ENCODE results near the gene POR.
"Not testable (repeated sequence)": the region's sequence is repeated elsewhere in the genome, so short reads cannot be mapped to it uniquely, and the experiment has no call there.

The POR gene

DNA sequence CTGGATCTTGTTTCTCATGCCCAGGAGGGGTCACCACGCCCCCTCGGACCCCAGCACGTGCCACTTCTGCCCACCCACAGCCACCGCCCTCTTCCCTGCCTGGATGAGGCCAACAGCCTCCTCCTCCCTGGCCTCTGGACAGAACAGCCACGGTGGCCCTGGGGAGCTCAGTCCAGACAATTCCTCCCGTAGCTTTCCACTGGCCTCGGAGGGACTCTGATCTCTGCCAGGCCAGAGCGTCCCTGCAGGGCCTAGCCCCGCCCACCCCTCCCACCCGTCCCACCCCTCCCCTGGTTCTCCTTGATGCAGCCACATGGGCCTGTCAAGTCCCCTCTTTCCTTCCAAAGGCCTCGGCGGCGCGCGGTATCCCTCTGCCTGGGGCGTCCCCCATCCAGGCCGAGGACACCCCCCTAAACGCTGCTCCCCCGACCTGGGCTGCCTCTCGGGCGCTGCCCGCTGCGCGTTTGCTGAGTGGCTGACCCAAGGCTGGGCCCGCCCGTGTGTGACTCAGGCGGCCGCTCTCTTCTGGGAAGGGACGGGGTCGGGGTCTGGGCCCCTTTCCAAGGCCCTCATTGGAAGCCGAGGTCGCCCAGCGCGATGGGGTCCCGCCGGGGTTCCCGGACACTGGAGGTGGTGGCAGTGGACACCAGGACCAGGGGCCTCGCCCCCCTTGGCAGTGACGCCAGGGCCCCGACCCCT, 78.9 kb downstream of the POR start:
- no peak for DNase-seq

DNA sequence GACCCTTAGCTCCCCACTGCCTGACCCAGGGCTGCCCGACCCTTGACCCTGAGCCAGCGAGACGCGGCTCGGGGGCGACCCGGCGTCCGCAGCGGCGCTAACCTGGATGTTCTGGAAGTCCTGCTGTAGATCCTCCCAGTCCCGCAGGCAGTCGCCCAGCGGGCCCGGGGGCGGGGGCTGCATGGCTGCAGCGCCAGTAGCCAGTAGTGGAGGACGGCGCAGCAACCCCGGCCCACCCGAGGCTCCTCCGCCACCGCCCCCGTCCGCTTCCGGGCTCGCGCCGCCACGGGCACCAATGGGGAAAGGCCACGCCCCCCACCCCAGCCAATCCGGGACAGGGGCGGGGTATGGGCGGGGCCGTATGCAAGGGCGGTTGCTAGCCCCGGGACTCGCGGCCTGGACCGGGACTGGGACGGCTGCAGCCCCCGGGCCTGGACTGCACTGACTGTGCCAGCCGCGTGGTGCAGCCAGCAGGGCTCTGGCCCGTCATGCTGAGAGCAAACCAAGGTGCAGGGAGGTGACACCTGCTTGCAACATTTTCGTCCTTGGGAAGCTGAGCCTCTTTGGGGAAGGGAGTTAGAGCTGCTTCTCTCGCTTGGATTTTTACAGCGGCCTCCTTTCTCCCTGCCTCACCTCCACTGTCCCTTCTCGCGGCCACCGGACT, 79.6 kb downstream of the POR start, which contains the start of gene TMEM120A:
Gene TMEM120A (minus strand): TSS at position 208 of the 664 bp plus-strand sequence. CDS start 25 bp downstream, at position 183.
- peak; percentile 92 for DNase-seq

DNA sequence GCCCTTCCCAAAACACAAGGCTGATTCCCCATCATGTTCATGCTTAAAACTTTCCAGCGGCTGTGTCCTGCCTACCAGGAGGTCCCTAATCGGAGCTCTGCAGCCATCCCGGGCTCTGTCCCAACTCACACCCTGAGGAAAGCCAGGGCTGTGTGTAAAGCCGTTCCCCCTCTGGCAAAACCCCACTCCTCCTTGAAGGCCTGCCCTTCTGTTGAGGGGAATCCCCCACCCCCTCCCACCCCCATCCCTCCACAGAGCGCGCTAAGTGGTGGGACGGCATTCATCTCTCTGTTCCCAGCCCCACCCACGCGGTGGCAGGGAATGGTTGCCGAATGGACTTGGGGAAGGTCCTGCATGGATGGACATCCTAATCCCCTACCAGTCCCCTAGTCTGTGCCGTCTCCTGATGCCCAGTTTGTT, 80.1 kb downstream of the POR start:
- DNase-seq, result no peak

GRCh38 chr7:75995996-75996395, 81.0 kb downstream of the POR start:
- DNase-seq, result no peak

DNA sequence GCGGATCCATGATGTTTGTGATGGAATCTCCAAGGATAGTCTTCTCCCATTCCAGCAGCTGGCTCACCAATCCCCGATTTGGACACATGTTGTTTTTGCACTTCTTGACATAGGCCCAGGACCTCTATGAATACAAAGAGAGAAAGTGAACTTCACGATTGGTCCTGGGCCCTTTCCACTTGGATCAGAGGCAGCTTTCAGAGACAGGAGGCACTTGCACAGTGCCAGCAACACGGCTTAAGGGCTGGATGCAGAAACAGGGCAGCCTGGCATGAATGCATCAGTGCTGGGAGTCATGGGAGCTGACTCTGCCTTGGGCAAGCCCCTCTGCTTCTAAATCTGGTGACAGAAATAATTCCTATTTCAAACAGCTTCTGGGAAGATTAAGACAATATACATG, 81.5 kb downstream of the POR start:
- no peak for DNase-seq

DNA sequence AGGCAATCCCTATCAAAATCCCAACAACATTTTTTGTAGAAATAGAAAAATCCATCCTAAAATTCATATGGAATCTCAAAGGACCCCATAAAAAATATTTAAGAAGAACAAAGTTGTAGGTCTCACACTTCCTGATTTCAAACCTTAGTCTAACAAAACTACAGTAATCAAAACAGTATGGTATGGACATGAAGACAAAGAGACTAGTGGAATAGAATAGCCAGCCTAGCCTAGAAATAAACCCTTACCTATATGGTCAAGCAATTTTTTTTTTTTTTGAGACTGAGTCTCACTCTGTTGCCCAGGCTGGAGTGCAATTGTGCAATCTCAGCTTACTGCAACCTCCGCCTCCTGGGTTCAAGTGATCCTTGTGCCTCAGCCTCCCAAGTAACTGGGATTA, 83.1 kb downstream of the POR start:
- DNase-seq, result no peak

GRCh38 chr7:76000566-76000965, 85.6 kb downstream of the POR start:
- no peak for DNase-seq

GRCh38 chr7:76002139-76002538, 87.2 kb downstream of the POR start:
- DNase-seq, result no peak

- no peak for DNase-seq
Measured at GRCh38 chr7:76002822-76003221, 87.9 kb downstream of the POR start.

GRCh38 chr7:76003351-76003750, 88.4 kb downstream of the POR start:
- DNase-seq, result no peak

- DNase-seq, result not testable (repeated sequence)
Measured at GRCh38 chr7:76005004-76005403, 90.0 kb downstream of the POR start.

GRCh38 chr7:76008156-76008687, 93.3 kb downstream of the POR start:
- no peak for DNase-seq

- DNase-seq, result no peak
Measured at GRCh38 chr7:76009672-76010600, 95.0 kb downstream of the POR start.

DNA sequence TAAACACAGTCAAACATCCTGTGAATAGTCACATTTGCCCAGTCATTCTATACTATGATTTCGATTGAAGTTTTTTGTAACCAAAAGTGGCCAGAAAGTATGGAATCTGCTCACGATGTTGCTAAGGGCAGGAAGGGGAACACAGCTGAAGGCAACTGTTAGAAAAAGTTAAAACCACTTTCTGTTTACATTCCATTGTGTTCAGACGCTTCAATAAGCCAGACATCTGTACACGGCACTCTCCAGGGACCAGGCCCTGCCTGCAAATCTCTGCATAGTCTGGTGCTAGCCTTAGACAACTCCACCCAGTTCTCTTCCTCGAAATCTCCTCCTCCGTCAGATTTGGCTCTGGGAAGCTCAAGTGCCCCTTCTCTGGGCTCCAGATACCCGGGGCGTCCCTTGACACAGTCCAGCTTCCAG, 96.5 kb downstream of the POR start:
- no peak for DNase-seq

- DNase-seq, result no peak
Measured at GRCh38 chr7:76016191-76016947, 101.4 kb downstream of the POR start.

DNA sequence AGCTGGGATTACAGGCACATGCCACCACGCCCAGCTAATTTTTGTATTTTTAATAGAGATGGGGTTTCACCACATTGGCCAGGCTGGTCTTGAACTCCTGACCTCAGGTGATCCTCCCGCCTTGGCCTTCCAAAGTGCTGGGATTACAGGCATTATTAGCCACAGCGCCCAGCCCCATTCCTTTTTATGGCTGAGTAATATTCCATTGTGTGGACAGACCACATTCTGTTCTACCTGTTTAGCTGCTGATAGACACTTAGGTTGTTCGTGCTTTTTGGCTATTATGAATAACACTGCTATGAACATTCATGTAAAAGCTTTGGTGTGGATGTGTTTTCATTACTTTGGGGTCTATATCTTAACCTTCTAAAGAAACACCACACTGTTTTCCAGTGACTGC, 103.6 kb downstream of the POR start:
- not testable (repeated sequence) for DNase-seq

DNA sequence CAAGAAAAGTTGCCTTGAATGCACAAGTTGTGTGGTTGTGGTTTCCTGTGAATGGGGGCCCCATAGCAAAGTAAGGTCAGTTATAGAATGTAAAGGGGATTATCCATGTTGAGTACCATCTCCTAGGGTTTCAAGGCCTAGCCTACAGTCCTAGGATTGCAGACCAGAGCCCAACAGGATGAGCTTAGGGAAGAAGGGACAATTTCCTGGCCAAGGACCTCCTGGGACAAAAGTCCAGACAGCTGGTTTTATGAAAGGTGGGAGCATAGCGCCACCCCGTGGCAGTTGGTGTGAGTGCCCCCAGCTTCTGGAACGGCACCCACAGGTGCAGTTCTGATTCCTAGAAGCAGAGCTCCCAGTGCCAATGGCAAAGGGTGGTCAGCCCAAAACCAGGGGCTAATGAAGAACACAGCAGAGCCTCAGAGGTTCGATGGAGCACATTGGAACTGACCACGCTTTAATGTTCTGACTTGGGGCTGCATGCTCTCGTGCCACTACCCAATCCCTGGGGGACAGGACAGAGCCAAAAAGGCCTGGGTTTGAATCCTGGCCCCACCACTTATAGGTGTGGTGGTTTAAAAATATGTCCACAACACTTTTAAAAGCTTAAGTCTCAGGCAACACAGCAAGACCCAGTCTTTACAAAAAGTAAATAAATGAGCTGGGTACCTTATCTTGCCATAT, 105.2 kb downstream of the POR start:
- DNase-seq, result peak; percentile 63

DNA sequence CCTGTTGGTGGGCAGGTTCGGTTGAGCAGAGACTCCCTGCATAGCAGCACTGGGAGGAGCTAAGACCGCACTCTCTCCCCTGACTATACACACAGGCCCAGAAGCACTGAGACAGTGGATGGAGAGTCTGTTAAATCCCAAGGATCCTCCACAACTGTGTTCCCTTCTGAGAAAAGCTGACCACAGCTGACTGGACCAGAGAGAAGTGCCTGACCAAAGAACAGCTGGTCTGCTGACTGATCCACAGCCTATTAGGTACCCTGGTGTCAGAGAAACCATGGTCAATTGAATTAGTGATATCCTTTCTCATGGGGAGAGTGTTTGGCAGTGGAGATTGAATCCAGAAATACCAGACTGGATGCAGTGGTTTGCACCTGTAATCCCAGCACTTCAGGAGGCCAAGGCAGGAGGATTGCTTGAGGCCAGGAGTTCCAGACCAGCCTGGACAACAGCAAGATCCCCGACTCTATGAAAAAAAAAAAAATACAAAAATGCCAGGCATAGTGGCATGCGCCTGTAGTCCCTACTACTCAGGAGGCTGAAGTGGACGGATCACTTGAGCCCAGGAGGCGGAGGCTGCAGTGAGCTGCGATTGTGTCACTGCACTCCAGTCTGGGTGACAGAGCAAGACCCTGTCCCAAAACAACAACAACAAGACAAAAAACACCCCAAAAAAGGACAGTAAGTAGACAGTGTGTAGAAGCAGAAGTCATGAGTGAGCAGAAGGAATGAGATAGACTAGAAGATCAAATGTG, 107.2 kb downstream of the POR start:
- DNase-seq, result no peak

DNA sequence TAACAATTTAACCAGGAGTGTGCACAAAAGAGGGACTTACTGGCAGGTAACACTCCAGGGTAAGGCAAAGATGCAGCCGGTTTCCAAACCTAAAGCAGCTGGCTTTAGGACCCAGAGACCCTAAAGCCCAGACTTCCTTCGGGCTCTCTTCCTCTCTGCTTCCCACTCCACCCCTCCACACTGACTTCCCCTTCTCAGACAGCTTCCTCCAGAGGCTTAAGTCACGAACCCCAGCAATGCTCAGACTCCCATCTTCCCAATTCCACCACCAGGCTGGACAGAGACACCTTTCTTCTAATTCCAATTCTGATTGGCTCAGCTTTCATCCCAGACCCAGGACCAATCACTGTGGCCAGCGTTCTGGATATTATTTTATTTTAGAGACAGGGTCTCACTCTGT, 108.0 kb downstream of the POR start:
- no peak for DNase-seq

- not testable (repeated sequence) for DNase-seq
Measured at GRCh38 chr7:76029682-76030081, 114.7 kb downstream of the POR start.

GRCh38 chr7:76031964-76032363, 117.0 kb downstream of the POR start:
- DNase-seq, result no peak

All from activated T-cell treated with anti-CD3 and anti-CD28 coated beads for 4 hours (primary cell).